B cell (primary cell): Measurements from ENCODE around the gene IRX6. TPM values are rescaled to one million over a fixed set of nuclear protein-coding genes. Genes with fewer than 3 reads are reported as not detected.

ENCODE experiments used
- ATAC-seq: fragments of 200-7000 bp; cut with Tn5 transposase; one replicate; pipeline ENCODE4 v1.10.0; 2021; ENCODE audit warnings: low read depth, mild to moderate bottlenecking, moderate number of reproducible peaks, moderate library complexity
- CTCF ChIA-PET: fragments of 350-600 bp; sonication (Branson Sonifier 250); formaldehyde crosslinking; loops from one replicate; lab custom pipeline; 2021; ENCODE audit warnings: antibody characterized with exemption, inconsistent platforms; lab: Charles Lee
- POLR2A ChIA-PET: fragments of 350-600 bp; sonication (Branson Sonifier 250); formaldehyde crosslinking; loops from one replicate; lab custom pipeline; 2021; ENCODE audit warnings: antibody characterized with exemption; lab: Charles Lee
- DNase-seq: peaks from one replicate; pipeline ENCODE4 v3.0.0; 2013
- H2AFZ ChIP-seq: 2 replicates; pipeline ENCODE4 v1.6.1; 2012; ENCODE audit warnings: mild to moderate bottlenecking, low read depth, low read length; ENCODE audit not compliant: insufficient read depth, poor library complexity, severe bottlenecking
- H3K27ac ChIP-seq, 2 donors: 1 replicate in 1 of 2; 2 replicates in 1 of 2; pipeline ENCODE4 v1.5.1; 2012 to 2013; ENCODE audit warnings: low read length in 2 of 2, mild to moderate bottlenecking in 2 of 2, moderate library complexity in 1 of 2
- H3K27me3 ChIP-seq, 4 experiments: fragments of 200-600 bp in 1 of 4; sonication (generic) in 1 of 4; replicated peaks in 1 of 4; 1 replicate in 2 of 4; 2 replicates in 2 of 4; pipeline versions ENCODE4 v1.6.1 to v1.7.0; 2013 to 2016; ENCODE audit warnings: low read length in 3 of 4, mild to moderate bottlenecking in 2 of 4, mixed read lengths in 1 of 4, moderate library complexity in 1 of 4; ENCODE audit not compliant: insufficient read depth in 4 of 4, control insufficient read depth in 3 of 4; ENCODE audit errors: control extremely low read depth in 1 of 4
- H3K36me3 ChIP-seq, 2 experiments: replicated peaks in 1 of 2; 1 replicate in 1 of 2; 2 replicates in 1 of 2; pipeline versions ENCODE4 v1.6.1 to v1.7.1; 2013; ENCODE audit warnings: low read length in 1 of 2; ENCODE audit not compliant: insufficient read depth in 2 of 2, control insufficient read depth in 1 of 2; ENCODE audit errors: control extremely low read depth in 1 of 2, extremely low read depth in 1 of 2
- H3K4me1 ChIP-seq, 2 donors: fragments of 200-600 bp in 1 of 2; sonication (generic) in 1 of 2; 1 replicate in 1 of 2; 2 replicates in 1 of 2; pipeline versions ENCODE4 v1.5.1 to v1.6.1; 2013 to 2017; ENCODE audit warnings: low read length in 2 of 2; ENCODE audit not compliant: control insufficient read depth in 2 of 2, insufficient read depth in 2 of 2
- H3K4me2 ChIP-seq: replicated peaks from 2 replicates; pipeline ENCODE3; 2012; ENCODE audit warnings: mild to moderate bottlenecking, low read depth, low read length; ENCODE audit not compliant: poor library complexity, severe bottlenecking
- H3K4me3 ChIP-seq, 5 experiments: fragments of 200-600 bp in 1 of 5; sonication (generic) in 1 of 5; 1 replicate in 3 of 5; 2 replicates in 2 of 5; pipeline versions ENCODE4 v1.5.1 to v1.7.0; 2011 to 2016; ENCODE audit warnings: low read length in 4 of 5, mild to moderate bottlenecking in 4 of 5, low read depth in 2 of 5, control low read depth in 1 of 5, moderate library complexity in 1 of 5; ENCODE audit not compliant: insufficient read depth in 1 of 5; ENCODE audit errors: control extremely low read depth in 1 of 5, extremely low read depth in 1 of 5
- H3K79me2 ChIP-seq: fragments of 200-600 bp; sonication (generic); one replicate; pipeline ENCODE4 v1.6.0; 2016; ENCODE audit warnings: low read length; ENCODE audit not compliant: control insufficient read depth, insufficient read depth
- H3K9ac ChIP-seq: fragments of 200-600 bp; sonication (generic); 2 replicates; pipeline ENCODE4 v1.6.1; 2017; ENCODE audit warnings: mild to moderate bottlenecking, low read length, moderate library complexity
- H3K9me3 ChIP-seq, 3 donors: one replicate each; pipeline versions ENCODE4 v1.6.1 to v1.7.1; 2013; ENCODE audit warnings: low read length in 2 of 3; ENCODE audit not compliant: control insufficient read depth in 2 of 3, insufficient read depth in 1 of 3; ENCODE audit errors: control extremely low read depth in 1 of 3
- H4K20me1 ChIP-seq: 2 replicates; pipeline ENCODE4 v1.6.0; 2012; ENCODE audit warnings: mild to moderate bottlenecking, low read length; ENCODE audit not compliant: insufficient read depth, control insufficient read depth, poor library complexity, severe bottlenecking
- H3K27ac Mint-ChIP-seq: one replicate; pipeline ENCODE4 v1.8.0; 2021; ENCODE audit warnings: mixed read lengths
- H3K27me3 Mint-ChIP-seq: one replicate; pipeline ENCODE4 v1.8.0; 2021; ENCODE audit warnings: mixed read lengths
- H3K4me1 Mint-ChIP-seq: one replicate; pipeline ENCODE4 v1.8.0; 2021; ENCODE audit warnings: mixed read lengths
- H3K4me3 Mint-ChIP-seq: one replicate; pipeline ENCODE4 v1.8.0; 2021; ENCODE audit warnings: mixed read lengths
- H3K9me3 Mint-ChIP-seq: one replicate; pipeline ENCODE4 v1.8.0; 2022; ENCODE audit warnings: mixed read lengths; ENCODE audit not compliant: insufficient read depth
- CTCF ChIP-seq: fragments of 200-600 bp; IDR thresholded peaks from one replicate; pipeline ENCODE4 v1.8.0; 2022; ENCODE audit warnings: antibody characterized with exemption, mild to moderate bottlenecking
- EZH2 ChIP-seq: IDR thresholded peaks from 2 replicates; pipeline ENCODE4 v1.6.1; 2012; ENCODE audit warnings: borderline replicate concordance, low read depth, mild to moderate bottlenecking, moderate library complexity, low read length; ENCODE audit not compliant: insufficient read depth, poor library complexity, severe bottlenecking
- WGBS: methylation state at CpG from one replicate; pipeline ENCODE4 v1.1.5; 2013; ENCODE audit warnings: missing lambda C conversion rate; ENCODE audit not compliant: insufficient coverage; 5-methylcytosine and 5-hydroxymethylcytosine counted together
- intact Hi-C: fragments of 100-400 bp; cut with micrococcal nuclease; formaldehyde crosslinking; loops from one replicate; pipeline ENCODE4 v1.10.0; 2022
- polyA minus RNA-seq: library from RNA; depleted of rRNA, polyadenylated mRNA; stranded (reverse); fragments of >200 nt; gene quantifications from 2 replicates; pipeline ENCODE4 v1.2.3, GENCODE V29; 2012
- polyA plus RNA-seq: library from polyadenylated mRNA; depleted of rRNA; stranded (reverse); fragments of >200 nt; gene quantifications from 2 replicates; pipeline ENCODE4 v1.2.3, GENCODE V29; 2012
- total RNA-seq, 2 donors: library from RNA; stranded (reverse); fragments of 120-200 nt in 1 of 2; gene quantifications; 1 replicate in 1 of 2; 2 replicates in 1 of 2; pipeline versions ENCODE4 v1.2.3 to v1.2.4, GENCODE V29; 2013 to 2022

IRX6 gene
- total RNA-seq = 0.15 TPM in 2 replicates
- total RNA-seq (2013) = 0.07 TPM
- 0.07 and 0.10 TPM in 2 replicates for polyA plus RNA-seq
- polyA minus RNA-seq = 0.14 TPM in 1 of 2 replicates, not detected in the other

- Histone ChIP-seq H3K27me3 (peaks cover 0 to 38% (median 18%) of the 10 kb centered on the region in 4 experiments), H3K79me2 (no peaks in the 10 kb centered on the region), H3K36me3 (no peaks in the 10 kb centered on the region), H3K27ac (no peak within 1 kb of the TSS), H3K4me1 (peaks cover 0 to 5% of the 10 kb centered on the region in 2 donors), H3K4me2 (no peak within 1 kb of the TSS), H4K20me1 (no peaks in the 10 kb centered on the region), H3K4me3 (no peak within 1 kb of the TSS), H3K9ac (no peak within 1 kb of the TSS), H3K9me3 (peaks cover 0 to 10% (median 0%) of the 10 kb centered on the region in 3 donors), H2AFZ (no peak within 1 kb of the TSS)
- Mint-ChIP-seq H3K9me3 (no peaks in the 10 kb centered on the region), H3K4me1 (peaks cover 3% of the 10 kb centered on the region), H3K27me3 (peaks cover 52% of the 10 kb centered on the region), H3K27ac (no peak within 1 kb of the TSS), H3K4me3 (peak within 1 kb of the TSS; percentile 54)
- ChIA-PET POLR2A (no interaction called here), CTCF (no interaction called here)
- DNase-seq = no peak
- WGBS = 9% methylated on average over 47 of the region's 49 CpGs
- ATAC-seq = no peak
- TF ChIP-seq CTCF (peak; percentile 16), EZH2 (no peak)
- intact Hi-C loops = no loop called here
Observed at GRCh38 chr16:55323637-55324271, at the start of gene IRX6. TSS of gene IRX6 (plus strand) at chr16:55324203. CDS start at chr16:55325092, 889 bp downstream.

GRCh38 chr16:55274391-55274790 is 49.6 kb upstream of the IRX6 start:
- peaks cover 0 to 2% (median 0%) of the 10 kb centered on the region in 3 donors for H3K9me3 ChIP-seq
- peaks cover 4% of the 10 kb centered on the region for H3K27me3 Mint-ChIP-seq
- no peaks in the 10 kb centered on the region for H3K9me3 Mint-ChIP-seq
- H3K4me3 ChIP-seq = no peak overlapping the region
- H3K9ac ChIP-seq = no peak overlapping the region
- H3K27me3 ChIP-seq = no peaks in the 10 kb centered on the region
- 64% methylated on average over 5 of the region's 5 CpGs for WGBS
- no peak overlapping the region for H3K4me2 ChIP-seq
- no peaks in the 10 kb centered on the region for H4K20me1 ChIP-seq
- no peak overlapping the region for H3K27ac Mint-ChIP-seq
- no peaks in the 10 kb centered on the region for H3K4me1 Mint-ChIP-seq
- H3K4me3 Mint-ChIP-seq = no peak overlapping the region
- H3K27ac ChIP-seq = no peak overlapping the region
- POLR2A ChIA-PET = no interaction called here
- DNase-seq (no peak), ATAC-seq (no peak)
- H2AFZ ChIP-seq = no peak overlapping the region
- H3K36me3 ChIP-seq = no peaks in the 10 kb centered on the region
- no peaks in the 10 kb centered on the region for H3K79me2 ChIP-seq
- intact Hi-C loops = no loop called here
- CTCF ChIA-PET = no interaction called here
- no peak for TF ChIP-seq CTCF
- TF ChIP-seq EZH2 = no peak
- H3K4me1 ChIP-seq = no peaks in the 10 kb centered on the region
